GM19467 (cell line): Measurements from ENCODE around the gene DDX54.
"Not testable (repeated sequence)": the region's sequence is repeated elsewhere in the genome, so short reads cannot be mapped to it uniquely, and the experiment has no call there.

ENCODE experiments used
- ATAC-seq: cut with Tn5 transposase; IDR thresholded peaks from one replicate; pipeline ENCODE4 v1.9.1; 2021; ENCODE audit warnings: mild to moderate bottlenecking, moderate library complexity; ENCODE audit not compliant: unreplicated experiment

Gene DDX54

GRCh38 chr12:113129664-113130456 lies 55.4 kb downstream of the DDX54 start:
- no peak for ATAC-seq

GRCh38 chr12:113128802-113129663 lies 56.2 kb downstream of the DDX54 start:
- ATAC-seq, result no peak

DNA sequence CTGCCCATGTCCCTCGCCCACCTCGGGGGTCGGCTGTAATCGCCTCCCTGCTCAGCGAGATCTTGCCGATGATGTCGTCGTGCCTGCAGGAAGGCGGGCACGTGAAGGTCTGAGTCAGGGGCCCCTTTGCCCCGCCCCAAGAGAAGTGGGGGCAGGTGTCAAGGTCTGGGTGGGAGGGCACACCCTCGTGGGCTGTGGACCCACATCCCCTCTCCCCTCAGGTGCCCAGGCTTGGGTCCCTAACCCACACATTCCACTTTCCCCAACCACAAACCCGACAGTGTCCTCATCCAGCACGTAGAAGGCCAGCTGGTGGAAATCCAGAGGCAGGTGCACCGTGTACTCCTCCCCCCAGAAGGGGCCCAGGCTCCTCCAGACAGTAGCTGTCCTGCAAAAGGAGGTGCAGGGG lies 57.5 kb downstream of the DDX54 start:
- ATAC-seq, result no peak

DNA sequence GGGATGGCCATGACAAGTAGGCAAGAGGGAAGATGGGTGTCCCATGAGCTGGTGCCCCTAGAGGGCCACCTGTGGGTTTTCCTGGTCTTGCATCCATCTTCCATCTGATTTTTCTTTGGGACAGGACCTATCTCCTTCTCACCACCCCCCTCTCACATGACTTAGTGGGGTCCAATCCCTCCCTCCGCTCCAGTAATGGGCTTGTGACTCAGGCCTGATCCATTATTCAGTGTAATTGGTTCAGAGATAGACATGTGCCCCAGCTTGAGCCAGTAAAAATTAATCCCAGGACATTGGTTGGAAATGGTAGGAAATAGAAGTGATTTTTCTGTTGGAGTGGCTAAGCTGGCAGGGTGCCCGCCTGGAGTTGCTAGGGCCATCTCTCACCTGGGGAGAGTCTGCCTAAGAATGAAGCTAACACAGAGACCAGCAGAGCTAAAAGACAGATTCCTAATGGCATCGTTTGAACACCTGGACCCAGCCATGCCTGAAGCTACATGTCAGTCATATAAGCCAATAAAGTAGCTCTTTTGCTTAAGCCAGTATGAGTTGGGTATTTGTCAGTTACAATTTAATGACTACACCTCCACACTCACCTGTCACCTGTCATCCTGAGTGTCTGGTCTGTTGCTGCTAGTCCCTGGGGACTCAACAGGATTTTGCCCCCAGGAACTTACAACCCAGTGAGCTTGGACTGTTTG lies 64.5 kb downstream of the DDX54 start:
- no peak for ATAC-seq

- ATAC-seq, result no peak
Measured at GRCh38 chr12:113119980-113120669, 65.2 kb downstream of the DDX54 start.

- no peak for ATAC-seq
Measured at GRCh38 chr12:113118142-113118541, 67.1 kb downstream of the DDX54 start.

DNA sequence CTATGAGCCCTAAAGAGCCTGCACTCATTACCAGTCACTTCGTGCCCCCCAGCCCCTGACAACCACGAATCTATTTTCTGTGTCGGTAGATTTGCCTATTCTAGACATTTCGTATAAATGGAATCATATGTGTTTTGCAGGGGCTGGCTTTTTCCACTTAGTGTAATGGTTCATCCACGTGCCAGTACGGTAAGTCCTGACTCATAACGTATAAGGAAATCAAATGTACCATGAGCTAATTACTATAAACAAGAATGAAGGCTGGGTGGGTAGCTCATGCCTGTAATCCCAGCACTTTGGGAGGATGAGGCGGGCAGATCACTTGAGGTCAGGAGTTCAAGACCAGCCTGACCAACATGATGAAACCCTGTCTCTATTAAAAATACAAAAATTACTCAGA lies 67.6 kb downstream of the DDX54 start:
- ATAC-seq, result not testable (repeated sequence)

- no peak for ATAC-seq
Measured at GRCh38 chr12:113116875-113117274, 68.4 kb downstream of the DDX54 start.

- no peak for ATAC-seq
Measured at GRCh38 chr12:113115455-113116126, 69.7 kb downstream of the DDX54 start.

DNA sequence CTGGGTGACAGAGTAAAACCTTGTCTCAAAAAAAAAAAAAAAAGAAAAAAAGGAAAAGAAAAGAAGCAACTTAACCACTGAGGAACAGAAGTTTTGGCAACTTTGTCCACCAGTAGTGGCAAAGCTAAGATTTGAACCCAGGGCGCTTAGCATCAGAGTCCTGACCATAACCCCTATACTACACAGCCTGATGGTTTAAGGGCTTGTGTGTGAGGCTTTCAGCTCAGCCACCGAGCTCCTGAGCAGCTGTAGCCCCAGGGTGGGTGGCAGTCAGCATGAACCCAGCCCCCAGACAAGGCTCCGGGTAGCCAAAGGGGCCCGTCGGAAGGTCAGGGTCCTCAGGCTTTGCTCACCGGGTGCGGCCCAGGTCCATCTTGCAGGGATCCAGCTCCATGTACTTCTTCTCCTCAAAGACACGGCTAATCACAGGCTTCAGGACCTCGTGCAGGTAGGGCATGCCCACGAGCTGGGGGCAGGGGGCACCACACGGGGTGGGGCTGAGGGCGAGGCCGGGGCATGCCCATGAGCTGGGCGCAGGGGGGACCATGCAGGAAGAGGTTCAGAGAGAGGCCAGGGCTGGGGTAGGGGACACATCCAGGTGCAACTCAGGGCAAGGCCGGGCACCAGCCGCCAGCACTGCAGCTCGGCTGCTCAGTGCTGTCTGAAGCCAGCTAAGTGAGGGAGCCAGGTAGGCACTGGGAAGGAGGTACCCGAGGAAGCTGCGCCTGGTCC lies 70.7 kb downstream of the DDX54 start:
- no peak for ATAC-seq

- ATAC-seq, result no peak
Measured at GRCh38 chr12:113113397-113113796, 71.9 kb downstream of the DDX54 start.

DNA sequence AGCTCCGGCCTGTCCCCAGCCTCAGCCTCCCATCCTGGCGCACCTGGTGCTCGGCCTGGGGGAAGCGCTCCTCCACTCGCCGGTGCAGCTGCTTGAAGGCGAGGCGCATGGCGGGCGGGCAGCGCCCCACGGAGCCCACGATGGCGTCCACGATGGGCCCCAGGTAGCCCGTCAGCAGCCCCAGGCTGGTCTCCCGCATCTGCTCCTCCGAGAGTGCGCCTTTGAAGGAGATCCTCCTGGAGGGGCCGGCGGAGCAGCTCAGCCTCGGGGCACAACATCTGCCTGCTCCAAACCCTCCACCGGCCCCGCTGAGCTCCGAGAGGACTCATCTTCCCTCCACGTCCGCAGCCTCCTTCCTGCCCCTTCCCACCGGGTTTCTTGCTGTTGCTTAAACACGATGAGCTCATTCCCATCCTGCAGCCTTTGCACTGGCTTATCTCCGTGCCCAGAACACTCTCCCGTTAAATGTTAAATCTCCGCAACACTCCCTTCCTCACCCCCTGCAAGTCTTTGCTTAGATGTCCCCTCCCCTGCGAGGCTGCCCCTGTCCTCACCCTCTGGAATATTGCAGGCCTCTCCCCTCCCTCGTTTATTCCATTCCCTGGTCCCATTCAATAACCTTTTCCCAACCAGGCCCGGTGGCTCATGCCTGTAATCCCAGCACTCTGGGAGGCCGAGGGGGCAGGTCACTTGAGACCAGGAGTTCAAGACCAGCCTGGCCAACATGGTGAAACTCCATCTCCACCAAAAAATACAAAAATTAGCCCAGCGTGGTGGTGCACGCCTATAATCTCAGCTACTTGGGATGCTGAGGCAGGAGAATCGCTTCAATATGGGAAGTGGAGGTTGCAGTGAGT lies 73.0 kb downstream of the DDX54 start:
- no peak for ATAC-seq

DNA sequence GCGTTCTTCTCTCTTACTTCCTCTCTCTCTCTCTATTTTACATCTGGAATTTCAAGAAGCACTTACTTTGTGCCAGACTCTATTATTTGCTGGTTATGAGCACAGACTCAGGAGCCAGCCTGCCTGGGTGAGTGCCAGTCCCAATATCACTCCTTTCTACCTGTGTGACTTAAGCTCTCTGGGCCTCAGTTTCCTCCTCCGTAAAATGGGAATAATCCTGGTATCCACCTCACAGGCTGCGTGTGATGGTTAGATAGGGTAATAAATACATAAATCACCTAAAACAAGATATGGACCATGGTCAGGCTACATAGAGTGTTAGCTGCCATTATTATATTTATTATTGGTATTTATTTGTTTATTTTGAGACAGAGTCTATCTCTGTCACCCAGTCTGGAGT lies 74.0 kb downstream of the DDX54 start:
- no peak for ATAC-seq

- ATAC-seq, result no peak
Measured at GRCh38 chr12:113109872-113110599, 75.2 kb downstream of the DDX54 start.

DNA sequence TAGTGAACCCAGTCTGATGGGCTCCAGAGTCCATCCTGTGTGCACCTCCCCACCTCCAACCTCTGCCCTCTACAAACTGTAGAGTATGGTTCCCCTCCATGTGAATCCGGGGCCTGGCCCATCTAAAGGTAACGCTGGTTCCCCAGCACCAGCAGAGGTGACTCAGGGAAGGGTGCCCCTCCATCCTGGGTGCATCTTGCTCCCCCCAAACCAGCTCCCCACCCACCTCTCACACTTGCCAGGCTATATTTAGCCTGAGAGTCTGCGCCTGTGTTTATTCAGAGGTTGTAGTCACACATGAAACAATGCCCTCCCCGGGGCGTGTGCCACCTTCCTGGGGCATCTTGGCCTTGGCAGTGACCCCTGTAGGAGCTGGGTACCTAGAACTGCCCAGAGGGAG lies 75.9 kb downstream of the DDX54 start:
- ATAC-seq, result no peak

GRCh38 chr12:113108308-113108707 lies 77.0 kb downstream of the DDX54 start:
- no peak for ATAC-seq
